ENCODE measurements around the gene ZMYND8.

DNA sequence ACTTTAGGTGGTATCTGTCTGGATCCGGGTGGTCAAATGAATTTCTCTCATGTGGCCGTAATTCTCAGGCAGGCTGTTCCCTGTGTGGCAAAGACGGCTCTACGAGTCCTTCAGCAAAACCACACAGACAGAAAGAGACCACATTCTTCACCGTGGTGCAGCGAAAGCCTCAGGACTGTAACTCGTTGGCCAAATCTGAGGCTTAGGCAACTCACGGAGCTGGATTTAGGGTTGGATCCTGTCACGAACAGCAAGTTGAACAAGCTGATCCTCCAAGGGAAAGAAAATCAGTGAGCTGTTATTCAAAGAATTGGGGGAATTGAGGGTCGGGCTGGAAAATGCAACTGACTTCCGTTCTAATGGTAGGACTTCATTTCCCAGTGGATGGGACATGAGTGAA is 167.4 kb downstream of the ZMYND8 start:
- no peak for TF ChIP-seq POLR2A (IDR thresholded peaks at IDR 0.05)
- TF ChIP-seq, protein P1, sequence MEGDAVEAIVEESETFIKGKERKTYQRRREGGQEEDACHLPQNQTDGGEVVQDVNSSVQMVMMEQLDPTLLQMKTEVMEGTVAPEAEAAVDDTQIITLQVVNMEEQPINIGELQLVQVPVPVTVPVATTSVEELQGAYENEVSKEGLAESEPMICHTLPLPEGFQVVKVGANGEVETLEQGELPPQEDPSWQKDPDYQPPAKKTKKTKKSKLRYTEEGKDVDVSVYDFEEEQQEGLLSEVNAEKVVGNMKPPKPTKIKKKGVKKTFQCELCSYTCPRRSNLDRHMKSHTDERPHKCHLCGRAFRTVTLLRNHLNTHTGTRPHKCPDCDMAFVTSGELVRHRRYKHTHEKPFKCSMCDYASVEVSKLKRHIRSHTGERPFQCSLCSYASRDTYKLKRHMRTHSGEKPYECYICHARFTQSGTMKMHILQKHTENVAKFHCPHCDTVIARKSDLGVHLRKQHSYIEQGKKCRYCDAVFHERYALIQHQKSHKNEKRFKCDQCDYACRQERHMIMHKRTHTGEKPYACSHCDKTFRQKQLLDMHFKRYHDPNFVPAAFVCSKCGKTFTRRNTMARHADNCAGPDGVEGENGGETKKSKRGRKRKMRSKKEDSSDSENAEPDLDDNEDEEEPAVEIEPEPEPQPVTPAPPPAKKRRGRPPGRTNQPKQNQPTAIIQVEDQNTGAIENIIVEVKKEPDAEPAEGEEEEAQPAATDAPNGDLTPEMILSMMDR (IDR thresholded peaks at IDR 0.05) = no peak

Data from Peyer's patch (tissue), 4 donors.